H9 (cell line): ENCODE measurements around the gene THSD4. TPM values are rescaled to one million over a fixed set of nuclear protein-coding genes. Genes with fewer than 3 reads are reported as not detected.

ENCODE experiments used
- DNase-seq: peaks from one replicate; pipeline ENCODE4 v3.0.0-alpha.2; 2017
- H2AFZ ChIP-seq: one replicate; pipeline ENCODE4 v1.6.1; 2013; ENCODE audit warnings: mild to moderate bottlenecking, low read length, control low read depth, moderate library complexity
- H2AK5ac ChIP-seq: 2 replicates; pipeline ENCODE4 v1.6.1; 2013; ENCODE audit warnings: low read length, control low read depth, mixed read lengths; ENCODE audit not compliant: insufficient read length
- H2BK120ac ChIP-seq: one replicate; pipeline ENCODE4 v1.6.1; 2013; ENCODE audit warnings: low read depth, mild to moderate bottlenecking, low read length, control low read depth, inconsistent platforms; ENCODE audit not compliant: poor library complexity, severe bottlenecking
- H2BK12ac ChIP-seq: 2 replicates; pipeline ENCODE4 v1.6.1; 2013; ENCODE audit warnings: low read length, control low read depth, mixed read lengths, low read depth; ENCODE audit not compliant: insufficient read length
- H2BK15ac ChIP-seq: 2 replicates; pipeline ENCODE4 v1.6.1; 2013; ENCODE audit warnings: low read depth, low read length, control low read depth
- H2BK20ac ChIP-seq: one replicate; pipeline ENCODE4 v1.6.1; 2013; ENCODE audit warnings: low read depth, mild to moderate bottlenecking, low read length, control low read depth, inconsistent platforms; ENCODE audit not compliant: poor library complexity, severe bottlenecking
- H2BK5ac ChIP-seq: 2 replicates; pipeline ENCODE4 v1.6.1; 2013; ENCODE audit warnings: low read length, control low read depth, mixed read lengths; ENCODE audit not compliant: insufficient read length
- H3K14ac ChIP-seq: 2 replicates; pipeline ENCODE4 v1.6.1; 2013; ENCODE audit warnings: low read length, control low read depth; ENCODE audit not compliant: insufficient read depth
- H3K18ac ChIP-seq: 2 replicates; pipeline ENCODE4 v1.6.1; 2013; ENCODE audit warnings: low read depth, mild to moderate bottlenecking, mixed read lengths, low read length, control low read depth; ENCODE audit not compliant: insufficient read length
- H3K23ac ChIP-seq: 2 replicates; pipeline ENCODE4 v1.6.1; 2013; ENCODE audit warnings: low read length, control low read depth, mixed read lengths, low read depth; ENCODE audit not compliant: insufficient read length
- H3K23me2 ChIP-seq: 2 replicates; pipeline ENCODE4 v1.6.1; 2013; ENCODE audit warnings: low read depth, mild to moderate bottlenecking, mixed read lengths, low read length, control low read depth; ENCODE audit not compliant: insufficient read length, poor library complexity, severe bottlenecking
- H3K27ac ChIP-seq: 2 replicates; pipeline ENCODE4 v1.5.1; 2013; ENCODE audit warnings: low read length, control low read depth, mixed read lengths, low read depth; ENCODE audit not compliant: insufficient read length
- H3K27me3 ChIP-seq: 2 replicates; pipeline ENCODE4 v1.6.1; 2013; ENCODE audit warnings: low read length, control low read depth, inconsistent platforms; ENCODE audit not compliant: insufficient read depth
- H3K4ac ChIP-seq: 2 replicates; pipeline ENCODE4 v1.6.1; 2013; ENCODE audit warnings: low read depth, mild to moderate bottlenecking, control low read depth, inconsistent platforms, low read length, moderate library complexity
- H3K4me1 ChIP-seq: 2 replicates; pipeline ENCODE4 v1.6.1; 2013; ENCODE audit warnings: low read length, control low read depth, inconsistent platforms; ENCODE audit not compliant: insufficient read depth
- H3K4me2 ChIP-seq: 2 replicates; pipeline ENCODE4 v1.6.1; 2013; ENCODE audit warnings: low read length, control low read depth, mixed read lengths; ENCODE audit not compliant: insufficient read length, insufficient read depth
- H3K56ac ChIP-seq: 2 replicates; pipeline ENCODE4 v1.6.1; 2013; ENCODE audit warnings: low read depth, mild to moderate bottlenecking, mixed read lengths, low read length, control low read depth; ENCODE audit not compliant: insufficient read length
- H3K79me1 ChIP-seq: 2 replicates; pipeline ENCODE4 v1.6.1; 2013; ENCODE audit warnings: low read depth, mild to moderate bottlenecking, moderate library complexity, low read length, control low read depth, inconsistent platforms; ENCODE audit not compliant: insufficient read depth, poor library complexity, severe bottlenecking
- H3K79me2 ChIP-seq: 2 replicates; pipeline ENCODE4 v1.6.1; 2013; ENCODE audit warnings: low read length, control low read depth, inconsistent platforms; ENCODE audit not compliant: insufficient read depth
- H3K9ac ChIP-seq: 2 replicates; pipeline ENCODE4 v1.6.1; 2013; ENCODE audit warnings: low read length, control low read depth, mixed read lengths; ENCODE audit not compliant: insufficient read length; ENCODE audit errors: extremely low read depth
- H3K9me3 ChIP-seq: one replicate; pipeline ENCODE4 v1.6.1; 2013; ENCODE audit warnings: low read depth, low read length, inconsistent platforms; ENCODE audit not compliant: control insufficient read depth
- H3T11ph ChIP-seq: one replicate; pipeline ENCODE4 v1.6.1; 2013; ENCODE audit warnings: mild to moderate bottlenecking, low read length, control low read depth, inconsistent platforms
- H4K20me1 ChIP-seq: one replicate; pipeline ENCODE4 v1.6.1; 2013; ENCODE audit not compliant: control insufficient read depth, insufficient read length, insufficient read depth
- H4K5ac ChIP-seq: 2 replicates; pipeline ENCODE4 v1.6.1; 2013; ENCODE audit warnings: low read depth, mild to moderate bottlenecking, mixed read lengths, low read length, control low read depth; ENCODE audit not compliant: insufficient read length
- H4K8ac ChIP-seq: replicated peaks from 2 replicates; pipeline ENCODE4 v1.6.1; 2013; ENCODE audit warnings: low read length, control low read depth, mixed read lengths, low read depth; ENCODE audit not compliant: insufficient read length
- H4K91ac ChIP-seq: 2 replicates; pipeline ENCODE4 v1.6.1; 2013; ENCODE audit warnings: low read depth, mild to moderate bottlenecking, moderate library complexity, mixed read lengths, low read length, control low read depth; ENCODE audit not compliant: insufficient read length
- H3K27ac Mint-ChIP-seq, 3 experiments: 2 replicates in 2 of 3; 3 replicates in 1 of 3; pipeline ENCODE4 v1.8.0; 2020 to 2021; ENCODE audit warnings: mixed read lengths in 3 of 3, mild to moderate bottlenecking in 1 of 3, moderate library complexity in 1 of 3
- H3K27me3 Mint-ChIP-seq: 2 replicates; pipeline ENCODE4 v1.8.0; 2021; ENCODE audit warnings: low read depth, mild to moderate bottlenecking, moderate library complexity, mixed read lengths
- H3K36me3 Mint-ChIP-seq, 3 experiments: 2 replicates in 2 of 3; 3 replicates in 1 of 3; pipeline ENCODE4 v1.8.0; 2020 to 2021; ENCODE audit warnings: low read depth in 3 of 3, mixed read lengths in 3 of 3; ENCODE audit not compliant: insufficient read depth in 1 of 3
- H3K4me1 Mint-ChIP-seq, 2 experiments: 2 replicates each; pipeline ENCODE4 v1.8.0; 2020; ENCODE audit warnings: mixed read lengths in 2 of 2
- H3K4me3 Mint-ChIP-seq, 2 experiments: 2 replicates in 1 of 2; 3 replicates in 1 of 2; pipeline ENCODE4 v1.8.0; 2020 to 2021; ENCODE audit warnings: mild to moderate bottlenecking in 2 of 2, mixed read lengths in 2 of 2, moderate library complexity in 1 of 2
- H3K9me3 Mint-ChIP-seq, 2 experiments: 2 replicates in 1 of 2; 3 replicates in 1 of 2; pipeline ENCODE4 v1.8.0; 2020; ENCODE audit warnings: mild to moderate bottlenecking in 2 of 2, mixed read lengths in 2 of 2, moderate library complexity in 1 of 2
- CTCF ChIP-seq: fragments of 200-600 bp; sonication (generic); conservative IDR thresholded peaks from 3 replicates; pipeline ENCODE4 v1.8.0; 2021; ENCODE audit warnings: antibody characterized with exemption, mild to moderate bottlenecking
- WGBS: extraction: QIAGEN DNeasy Blood & Tissue Kit; methylation state at CpG from one replicate; pipeline ENCODE4 v1.1.7; 2013; ENCODE audit warnings: missing lambda C conversion rate, low lambda C conversion rate, mixed read lengths; ENCODE audit not compliant: insufficient read length; ENCODE audit errors: extremely low coverage; 5-methylcytosine and 5-hydroxymethylcytosine counted together
- total RNA-seq: library from RNA; stranded (reverse); gene quantifications from 2 replicates; pipeline ENCODE4 v1.2.1, GENCODE V29; 2021

THSD4 gene
- total RNA-seq, 1 experiment from 2014 or later, result 5.5 TPM

GRCh38 chr15:71323584-71323983 lies 208.3 kb downstream of the THSD4 start:
- H3T11ph ChIP-seq, result no peak overlapping the region
- TF ChIP-seq CTCF, result no peak
- H2AFZ ChIP-seq, result no peak overlapping the region
- no peaks in the 10 kb centered on the region for H3K9me3 Mint-ChIP-seq
- H3K4me2 ChIP-seq, result no peak overlapping the region
- H4K5ac ChIP-seq, result no peak overlapping the region
- H3K14ac ChIP-seq, result no peak overlapping the region
- no peak for DNase-seq
- no peak overlapping the region for H2BK12ac ChIP-seq
- H3K27me3 ChIP-seq, result no peaks in the 10 kb centered on the region
- no peak overlapping the region for H3K27ac ChIP-seq
- H3K4me1 Mint-ChIP-seq, result peaks cover 0 to 8% of the 10 kb centered on the region in 2 experiments; a peak in 2 of 4 replicates
- peak overlapping the region in 1 of 3 experiments; percentile 71; a peak in 1 of 7 replicates for H3K27ac Mint-ChIP-seq
- H4K91ac ChIP-seq, result no peak overlapping the region
- H3K9ac ChIP-seq, result no peak overlapping the region
- H4K20me1 ChIP-seq, result no peaks in the 10 kb centered on the region
- no peaks in the 10 kb centered on the region for H3K23me2 ChIP-seq
- no peak overlapping the region for H3K56ac ChIP-seq
- H3K18ac ChIP-seq, result no peak overlapping the region
- H3K79me2 ChIP-seq, result no peaks in the 10 kb centered on the region
- H3K27me3 Mint-ChIP-seq, result no peaks in the 10 kb centered on the region; the same call in 1 of the 2 replicates
- no peaks in the 10 kb centered on the region for H3K36me3 Mint-ChIP-seq
- H3K79me1 ChIP-seq, result no peaks in the 10 kb centered on the region
- H3K23ac ChIP-seq, result no peak overlapping the region
- H4K8ac ChIP-seq, result no peak overlapping the region
- no peaks in the 10 kb centered on the region; the same call in 1 of the 2 replicates for H3K4me1 ChIP-seq
- H2BK15ac ChIP-seq, result no peak overlapping the region
- H3K4ac ChIP-seq, result no peak overlapping the region
- H2AK5ac ChIP-seq, result no peak overlapping the region
- no peak overlapping the region for H3K4me3 Mint-ChIP-seq
- whole genome bisulfite sequencing, result no CpG with 5 or more reads among the region's 2 CpGs
- H2BK120ac ChIP-seq, result no peak overlapping the region
- no peak overlapping the region for H2BK5ac ChIP-seq
- no peak overlapping the region for H2BK20ac ChIP-seq
- no peaks in the 10 kb centered on the region for H3K9me3 ChIP-seq
